ENCODE results near the gene FOSL1.

DNA sequence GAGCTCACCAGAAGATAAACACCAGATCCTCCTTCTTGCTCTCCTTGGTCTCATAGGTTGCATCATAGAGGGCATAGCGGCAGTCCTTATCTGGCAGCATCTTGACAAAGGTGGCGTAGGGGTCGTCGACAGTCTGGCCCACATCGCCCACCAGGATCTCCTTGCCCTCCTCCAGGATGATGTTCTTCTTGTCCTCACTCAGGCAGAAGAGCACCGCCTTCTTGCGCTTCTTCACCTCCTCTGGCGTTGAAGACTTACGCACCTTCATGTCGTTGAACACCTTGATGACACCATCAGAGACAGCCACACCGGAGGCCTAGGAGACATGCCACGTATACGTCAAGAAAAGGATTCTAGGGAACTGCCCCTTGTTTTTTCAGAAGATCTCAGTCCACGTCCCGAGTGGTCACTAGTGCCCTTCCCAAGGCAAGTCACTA lies 44.2 kb downstream of the FOSL1 start:
- TF ChIP-seq, protein P1, sequence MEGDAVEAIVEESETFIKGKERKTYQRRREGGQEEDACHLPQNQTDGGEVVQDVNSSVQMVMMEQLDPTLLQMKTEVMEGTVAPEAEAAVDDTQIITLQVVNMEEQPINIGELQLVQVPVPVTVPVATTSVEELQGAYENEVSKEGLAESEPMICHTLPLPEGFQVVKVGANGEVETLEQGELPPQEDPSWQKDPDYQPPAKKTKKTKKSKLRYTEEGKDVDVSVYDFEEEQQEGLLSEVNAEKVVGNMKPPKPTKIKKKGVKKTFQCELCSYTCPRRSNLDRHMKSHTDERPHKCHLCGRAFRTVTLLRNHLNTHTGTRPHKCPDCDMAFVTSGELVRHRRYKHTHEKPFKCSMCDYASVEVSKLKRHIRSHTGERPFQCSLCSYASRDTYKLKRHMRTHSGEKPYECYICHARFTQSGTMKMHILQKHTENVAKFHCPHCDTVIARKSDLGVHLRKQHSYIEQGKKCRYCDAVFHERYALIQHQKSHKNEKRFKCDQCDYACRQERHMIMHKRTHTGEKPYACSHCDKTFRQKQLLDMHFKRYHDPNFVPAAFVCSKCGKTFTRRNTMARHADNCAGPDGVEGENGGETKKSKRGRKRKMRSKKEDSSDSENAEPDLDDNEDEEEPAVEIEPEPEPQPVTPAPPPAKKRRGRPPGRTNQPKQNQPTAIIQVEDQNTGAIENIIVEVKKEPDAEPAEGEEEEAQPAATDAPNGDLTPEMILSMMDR (conservative IDR thresholded peaks at IDR 0.05): no peak
- no peak for TF ChIP-seq EZH2 (IDR thresholded peaks at IDR 0.05; ENCODE audit: low read depth)
